Measurements from ENCODE around the gene B3GAT3. TPM values are rescaled to one million over a fixed set of nuclear protein-coding genes. Genes with fewer than 3 reads are reported as not detected.

B3GAT3 gene
- total RNA-seq: 22.3 and 35.2 TPM in 2 replicates

GRCh38 chr11:62621567-62622470 lies at the start of gene B3GAT3:
Gene B3GAT3, minus strand, starts transcription at chr11:62621986. Its CDS starts 39 bp downstream, at chr11:62621947.

GRCh38 chr11:62665075-62665598 lies 43.4 kb upstream of the B3GAT3 start, which contains the start of the genes C11orf98 and CSKMT:
Gene C11orf98, minus strand, starts transcription at chr11:62665210. Its CDS starts 41 bp downstream, at chr11:62665169.
Gene CSKMT, plus strand, starts transcription at chr11:62665312. Its CDS starts 568 bp downstream, at chr11:62665880.

GRCh38 chr11:62645946-62646824 lies 24.4 kb upstream of the B3GAT3 start, which contains the start of gene GANAB:
Gene GANAB, minus strand, starts transcription at chr11:62646613. Its CDS starts 14 bp downstream, at chr11:62646599.

GRCh38 chr11:62612366-62613290 lies 9.2 kb downstream of the B3GAT3 start, which contains the start of the genes EML3 and ROM1:
Gene EML3, minus strand, starts transcription at chr11:62612775. Its CDS starts 318 bp downstream, at chr11:62612457.
Gene ROM1, plus strand, starts transcription at chr11:62613257. Its CDS starts 25 bp downstream, at chr11:62613282.

DNA sequence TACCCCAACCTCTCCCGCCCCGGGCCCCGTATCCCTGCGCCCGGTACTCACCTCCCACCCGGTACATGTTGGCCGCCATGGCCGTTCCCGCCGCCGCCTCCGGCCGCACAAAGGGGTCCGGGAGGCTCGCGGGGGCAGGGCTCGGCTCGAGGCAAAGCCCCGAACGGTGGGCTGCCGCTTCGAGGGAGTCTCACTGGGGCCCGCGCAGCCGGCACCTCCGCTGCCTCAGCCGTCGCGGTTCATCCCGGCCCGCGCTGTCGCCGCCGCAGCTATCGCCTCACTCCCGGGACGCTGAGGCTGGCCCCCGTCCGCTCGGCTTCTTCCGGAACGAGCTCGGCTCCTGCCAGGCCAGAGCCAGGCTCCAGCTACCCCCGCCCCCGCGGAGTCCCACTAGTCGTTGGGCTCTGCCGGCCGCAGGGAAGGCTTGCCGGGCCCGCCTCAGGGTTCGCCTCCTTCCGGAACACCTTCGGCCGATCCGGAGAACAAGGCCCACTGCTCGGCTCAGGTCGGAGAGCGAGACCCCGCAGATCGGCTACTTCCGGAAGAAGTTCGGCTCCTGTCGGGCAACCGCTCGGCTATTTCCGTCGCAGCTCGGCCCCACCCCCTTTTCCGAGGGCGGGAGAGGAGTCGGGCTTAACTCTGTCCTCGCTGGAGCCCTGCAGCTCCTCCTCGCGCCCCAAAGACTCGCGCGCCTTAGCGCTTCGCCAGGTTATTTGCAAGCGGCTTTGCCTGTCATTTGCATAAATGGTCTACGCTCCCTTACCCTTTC lies 20.2 kb downstream of the B3GAT3 start, which contains the start of gene MTA2:
Gene MTA2, minus strand, starts transcription at position 494 of the 769 bp plus-strand sequence. Its CDS starts 415 bp downstream, at position 79.

DNA sequence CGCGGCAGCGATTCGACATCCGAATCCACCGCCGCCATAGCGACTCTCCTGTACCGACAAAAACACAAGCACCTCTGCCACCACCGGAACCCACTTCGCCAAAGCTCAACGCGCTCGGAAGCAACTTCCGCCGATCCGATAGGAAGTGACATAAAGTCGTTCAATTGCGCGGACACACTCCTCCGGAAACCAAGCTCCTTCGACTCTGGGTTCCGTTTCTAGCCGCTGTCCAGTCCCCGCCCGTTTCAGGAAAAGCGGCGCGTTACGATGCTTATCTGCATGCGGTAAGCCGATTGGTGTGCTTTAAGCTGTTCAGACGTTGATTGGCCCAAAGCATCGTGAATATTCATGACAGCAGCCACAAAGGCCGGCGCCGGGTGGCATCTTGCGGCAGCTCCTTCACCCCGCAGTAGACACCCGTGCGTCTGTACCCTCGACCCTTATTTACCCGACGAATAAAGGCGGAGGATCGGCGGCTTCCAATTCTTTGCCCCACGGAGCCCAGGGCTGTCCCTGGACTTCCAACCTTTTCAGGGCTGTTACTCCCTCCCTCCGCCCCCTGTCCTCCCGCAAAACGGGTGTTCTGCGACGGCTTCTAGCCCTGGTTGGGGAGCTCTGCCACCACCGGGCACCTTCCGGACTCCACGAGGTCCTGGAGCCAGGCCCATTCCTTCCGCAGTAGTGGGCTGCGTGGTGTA lies 30.2 kb downstream of the B3GAT3 start, which contains the start of gene TUT1:
Gene TUT1, minus strand, starts transcription at position 76 of the 698 bp plus-strand sequence. Its CDS starts 38 bp downstream, at position 38.

GRCh38 chr11:62573592-62574362 lies 48.0 kb downstream of the B3GAT3 start, which contains the start of gene EEF1G:
Gene EEF1G, minus strand, starts transcription at chr11:62573891. Its CDS starts 49 bp downstream, at chr11:62573842.

Other genes starting within 250 kb of the B3GAT3 start
- gene SCGB1A1, start 203.0 kb downstream of the B3GAT3 start, total RNA-seq: not detected in 2 replicates
- gene AHNAK, start 75.2 kb downstream of the B3GAT3 start, total RNA-seq: 388 and 488 TPM in 2 replicates
- gene EEF1G, start 48.1 kb downstream of the B3GAT3 start, total RNA-seq: 1,708 and 1,734 TPM in 2 replicates
- gene TUT1, start 30.5 kb downstream of the B3GAT3 start, total RNA-seq: 4.8 and 6.7 TPM in 2 replicates
- gene MTA2, start 20.1 kb downstream of the B3GAT3 start, total RNA-seq: 110 and 118 TPM in 2 replicates
- 12.8 and 14.3 TPM in 2 replicates for gene EML3, start 9.2 kb downstream of the B3GAT3 start, total RNA-seq
- gene ROM1, start 8.7 kb downstream of the B3GAT3 start, total RNA-seq: 5.5 and 7.8 TPM in 2 replicates
- gene GANAB, start 24.6 kb upstream of the B3GAT3 start, total RNA-seq: 249 and 288 TPM in 2 replicates
- gene INTS5, start 31.3 kb upstream of the B3GAT3 start, total RNA-seq: 15.1 and 22.9 TPM in 2 replicates
- gene C11orf98, start 43.2 kb upstream of the B3GAT3 start, total RNA-seq: 39.7 and 43.3 TPM in 2 replicates
- 7.4 and 7.5 TPM in 2 replicates for gene CSKMT, start 43.3 kb upstream of the B3GAT3 start, total RNA-seq
- gene UQCC3, start 49.7 kb upstream of the B3GAT3 start, total RNA-seq: 11.7 and 12.1 TPM in 2 replicates
- gene LBHD1, start 50.3 kb upstream of the B3GAT3 start, total RNA-seq: 2.4 and 3.0 TPM in 2 replicates
- 193 and 199 TPM in 2 replicates for gene UBXN1, start 57.1 kb upstream of the B3GAT3 start, total RNA-seq
- gene LRRN4CL, start 67.5 kb upstream of the B3GAT3 start, total RNA-seq: 10.6 and 11.7 TPM in 2 replicates
- gene BSCL2, start 85.4 kb upstream of the B3GAT3 start, total RNA-seq: 58.3 and 73.6 TPM in 2 replicates
- gene GNG3, start 85.7 kb upstream of the B3GAT3 start, total RNA-seq: not detected in 2 replicates
- gene HNRNPUL2, start 105.5 kb upstream of the B3GAT3 start, total RNA-seq: 7.3 and 9.7 TPM in 2 replicates
- 34.0 and 37.4 TPM in 2 replicates for gene TTC9C, start 106.5 kb upstream of the B3GAT3 start, total RNA-seq
- 9.7 and 12.7 TPM in 2 replicates for gene ZBTB3, start 132.2 kb upstream of the B3GAT3 start, total RNA-seq
- 62.2 and 77.1 TPM in 2 replicates for gene POLR2G, start 139.6 kb upstream of the B3GAT3 start, total RNA-seq
- 12.1 and 19.1 TPM in 2 replicates for gene TAF6L, start 149.4 kb upstream of the B3GAT3 start, total RNA-seq
- gene TMEM179B, start 165.4 kb upstream of the B3GAT3 start, total RNA-seq: 35.7 and 38.4 TPM in 2 replicates
- gene TMEM223, start 170.0 kb upstream of the B3GAT3 start, total RNA-seq: 12.8 and 16.0 TPM in 2 replicates
- gene NXF1, start 183.5 kb upstream of the B3GAT3 start, total RNA-seq: 9.7 and 21.1 TPM in 2 replicates
- 46.2 and 49.9 TPM in 2 replicates for gene STX5, start 210.1 kb upstream of the B3GAT3 start, total RNA-seq
- gene TEX54, start 210.9 kb upstream of the B3GAT3 start, total RNA-seq: not detected in 2 replicates
- gene WDR74, start 217.6 kb upstream of the B3GAT3 start, total RNA-seq: 51.0 and 77.9 TPM in 2 replicates

All from smooth muscle cell of bladder (primary cell).